Left ventricle myocardium inferior (tissue), 1 donor: ENCODE data around the gene SUDS3. TPM values are rescaled to one million over a fixed set of nuclear protein-coding genes. Genes with fewer than 3 reads are reported as not detected.

Experiments used
- DNase-seq: peaks from one replicate; pipeline ENCODE4 v3.0.0-alpha.2; 2020
- H3K27ac ChIP-seq: fragments of 200-600 bp; replicated peaks from 2 replicates; pipeline ENCODE4 v1.8.0; 2021
- H3K27me3 ChIP-seq: fragments of 200-600 bp; 2 replicates; pipeline ENCODE4 v1.8.0; 2021; ENCODE audit warnings: low read depth
- H3K36me3 ChIP-seq: fragments of 200-600 bp; 2 replicates; pipeline ENCODE4 v1.8.0; 2021
- H3K4me1 ChIP-seq: fragments of 200-600 bp; 2 replicates; pipeline ENCODE4 v1.8.0; 2021
- H3K4me3 ChIP-seq: fragments of 200-600 bp; 2 replicates; pipeline ENCODE4 v1.8.0; 2021; ENCODE audit warnings: mild to moderate bottlenecking, moderate library complexity
- H3K9me3 ChIP-seq: fragments of 200-600 bp; replicated peaks from 2 replicates; pipeline ENCODE4 v1.8.0; 2021
- intact Hi-C: fragments of 100-400 bp; cut with micrococcal nuclease; formaldehyde crosslinking; loops from one replicate; pipeline ENCODE4 v1.11.0; 2022
- total RNA-seq: library from RNA; stranded (reverse); fragmentation: NEBNext Ultra II Directional; extraction: Animal tissue kit (Norgen Biotek cat#: 25700); gene quantifications from one replicate; pipeline ENCODE4 v1.2.1, GENCODE V29; 2021
- TF ChIP-seq, protein P1 (sequence below): fragments of 200-600 bp; IDR thresholded peaks from 2 replicates; pipeline ENCODE4 v1.8.0; 2021; ENCODE audit warnings: antibody characterized with exemption, mild to moderate bottlenecking, borderline replicate concordance
- donor health status: DM: no; HTN: yes; CAD: no; lungs with severe emphysema.

Gene SUDS3
- total RNA-seq, 1 donor from 2014 or later = 20.4 TPM

DNA sequence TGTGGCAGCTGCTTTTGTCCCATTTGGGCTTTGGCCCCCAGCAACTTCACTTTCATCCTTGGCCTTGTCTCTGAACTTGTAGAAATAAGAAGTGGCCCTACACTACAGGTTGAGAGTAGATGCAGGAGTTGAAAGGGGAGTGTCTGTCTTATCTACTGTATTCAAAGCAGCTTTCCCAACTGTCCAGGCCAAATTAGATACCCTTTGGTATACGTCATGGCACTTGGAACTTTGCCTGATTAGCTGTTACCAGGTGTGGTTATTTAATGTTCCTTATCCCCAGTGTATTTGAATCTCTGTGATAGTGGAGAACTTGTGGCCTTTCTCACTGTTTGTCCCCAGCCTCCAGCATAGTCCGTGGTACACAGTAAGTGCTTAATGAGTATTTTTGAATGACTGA lies 33.5 kb downstream of the SUDS3 start:
- Histone ChIP-seq H3K27ac (no peak overlapping the region), H3K9me3 (no peaks in the 10 kb centered on the region), H3K4me3 (no peak overlapping the region), H3K4me1 (no peaks in the 10 kb centered on the region), H3K36me3 (peaks cover 85% of the 10 kb centered on the region), H3K27me3 (no peaks in the 10 kb centered on the region)
- intact Hi-C loops = no loop called here
- no peak for DNase-seq
- TF ChIP-seq, protein P1, sequence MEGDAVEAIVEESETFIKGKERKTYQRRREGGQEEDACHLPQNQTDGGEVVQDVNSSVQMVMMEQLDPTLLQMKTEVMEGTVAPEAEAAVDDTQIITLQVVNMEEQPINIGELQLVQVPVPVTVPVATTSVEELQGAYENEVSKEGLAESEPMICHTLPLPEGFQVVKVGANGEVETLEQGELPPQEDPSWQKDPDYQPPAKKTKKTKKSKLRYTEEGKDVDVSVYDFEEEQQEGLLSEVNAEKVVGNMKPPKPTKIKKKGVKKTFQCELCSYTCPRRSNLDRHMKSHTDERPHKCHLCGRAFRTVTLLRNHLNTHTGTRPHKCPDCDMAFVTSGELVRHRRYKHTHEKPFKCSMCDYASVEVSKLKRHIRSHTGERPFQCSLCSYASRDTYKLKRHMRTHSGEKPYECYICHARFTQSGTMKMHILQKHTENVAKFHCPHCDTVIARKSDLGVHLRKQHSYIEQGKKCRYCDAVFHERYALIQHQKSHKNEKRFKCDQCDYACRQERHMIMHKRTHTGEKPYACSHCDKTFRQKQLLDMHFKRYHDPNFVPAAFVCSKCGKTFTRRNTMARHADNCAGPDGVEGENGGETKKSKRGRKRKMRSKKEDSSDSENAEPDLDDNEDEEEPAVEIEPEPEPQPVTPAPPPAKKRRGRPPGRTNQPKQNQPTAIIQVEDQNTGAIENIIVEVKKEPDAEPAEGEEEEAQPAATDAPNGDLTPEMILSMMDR = no peak

GRCh38 chr12:118417942-118418341 lies 41.6 kb downstream of the SUDS3 start:
- no peak overlapping the region for H3K4me3 ChIP-seq
- intact Hi-C loops = no loop called here
- DNase-seq = no peak
- no peaks in the 10 kb centered on the region for H3K4me1 ChIP-seq
- no peak overlapping the region for H3K27ac ChIP-seq
- H3K36me3 ChIP-seq = peaks cover 39% of the 10 kb centered on the region
- H3K27me3 ChIP-seq = no peaks in the 10 kb centered on the region
- no peaks in the 10 kb centered on the region for H3K9me3 ChIP-seq
- TF ChIP-seq, protein P1 = no peak

DNA sequence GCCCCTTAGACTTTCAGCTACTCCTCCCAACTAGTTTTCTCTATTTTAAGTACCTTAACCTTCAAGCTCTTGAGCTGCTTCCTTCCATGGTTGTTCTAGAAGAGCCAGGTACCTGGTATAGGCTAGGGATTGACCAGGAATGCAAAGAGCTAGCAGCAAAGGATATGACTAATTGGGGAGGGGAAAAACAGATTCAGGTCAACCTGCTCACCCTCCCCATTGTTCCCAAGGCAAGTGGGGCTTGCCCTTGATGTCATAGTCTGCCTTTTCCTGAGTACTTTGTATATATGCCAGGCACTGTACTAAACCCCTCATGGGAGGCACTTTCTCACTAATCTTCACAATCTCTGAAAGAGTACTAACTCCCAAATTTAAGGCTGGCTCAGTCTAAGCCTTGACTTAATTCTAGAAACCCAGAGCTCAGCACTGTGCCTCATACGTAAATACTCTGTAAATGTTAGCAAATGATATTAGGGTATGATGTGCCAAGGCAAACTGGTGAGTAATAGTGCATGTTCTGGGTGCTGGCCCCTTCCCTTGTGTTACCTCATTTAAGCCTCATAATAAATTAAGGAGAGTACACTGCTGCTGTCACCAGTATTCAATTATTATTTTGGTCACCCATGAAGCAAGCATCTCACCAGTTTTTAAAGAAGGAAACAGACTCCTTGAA lies 42.2 kb downstream of the SUDS3 start:
- Histone ChIP-seq H3K36me3 (peaks cover 33% of the 10 kb centered on the region), H3K9me3 (no peaks in the 10 kb centered on the region), H3K4me1 (no peaks in the 10 kb centered on the region), H3K27ac (no peak overlapping the region), H3K4me3 (no peak overlapping the region), H3K27me3 (no peaks in the 10 kb centered on the region)
- intact Hi-C loops = no loop called here
- TF ChIP-seq, protein P1 = no peak
- DNase-seq = no peak

DNA sequence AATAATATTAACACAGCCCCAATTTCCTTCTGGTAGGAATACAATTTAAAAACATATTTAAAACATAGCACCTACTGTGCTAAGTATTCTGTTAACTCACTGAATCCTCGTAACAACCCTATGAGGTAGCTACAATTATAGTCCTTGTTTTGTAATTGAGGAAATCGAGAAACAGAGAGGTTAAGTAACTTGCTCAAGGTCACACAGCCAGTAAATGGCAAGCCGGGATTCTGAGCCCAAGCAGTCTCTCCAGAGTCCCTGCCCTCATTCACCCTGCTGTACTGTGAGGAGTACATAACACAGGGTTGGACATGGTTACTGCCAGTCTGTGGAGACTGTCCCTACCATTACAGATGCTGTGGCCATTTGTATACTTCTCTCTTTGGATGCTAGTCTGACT lies 44.3 kb downstream of the SUDS3 start:
- TF ChIP-seq, protein P1 = no peak
- no peaks in the 10 kb centered on the region for H3K9me3 ChIP-seq

DNA sequence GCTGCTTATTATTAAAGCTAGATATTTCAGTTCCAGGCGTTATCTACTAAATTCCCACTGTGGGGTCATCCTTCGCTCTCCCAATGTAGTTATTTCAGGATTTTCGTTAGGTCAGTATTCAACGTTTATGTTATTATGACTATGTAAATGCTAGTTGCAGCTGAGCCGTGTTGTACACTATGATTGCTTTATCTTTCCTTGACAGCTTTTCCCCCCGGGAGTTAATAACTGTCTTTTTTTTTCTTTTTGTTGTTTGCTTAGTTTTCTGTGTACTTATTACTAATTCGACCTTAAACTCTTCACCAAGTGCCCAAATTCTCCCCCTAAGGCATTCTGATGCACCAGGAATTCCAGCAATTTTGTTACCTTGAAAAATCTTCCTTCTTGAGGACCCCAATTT lies 48.5 kb downstream of the SUDS3 start:
- Histone ChIP-seq H3K4me1 (no peaks in the 10 kb centered on the region), H3K36me3 (no peaks in the 10 kb centered on the region), H3K27ac (no peak overlapping the region), H3K27me3 (no peaks in the 10 kb centered on the region), H3K9me3 (no peaks in the 10 kb centered on the region), H3K4me3 (no peak overlapping the region)
- TF ChIP-seq, protein P1 = no peak
- intact Hi-C loops = no loop called here
- DNase-seq = no peak

More for the DNA sequence above, 44.3 kb downstream of the SUDS3 start:
- Histone ChIP-seq H3K27me3 (no peaks in the 10 kb centered on the region), H3K4me3 (no peak overlapping the region), H3K36me3 (peaks cover 13% of the 10 kb centered on the region), H3K27ac (no peak overlapping the region), H3K4me1 (no peaks in the 10 kb centered on the region)
- DNase-seq = no peak
- intact Hi-C loops = no loop called here
